ENCODE data around the gene DAZAP1.

DAZAP1 gene

DNA sequence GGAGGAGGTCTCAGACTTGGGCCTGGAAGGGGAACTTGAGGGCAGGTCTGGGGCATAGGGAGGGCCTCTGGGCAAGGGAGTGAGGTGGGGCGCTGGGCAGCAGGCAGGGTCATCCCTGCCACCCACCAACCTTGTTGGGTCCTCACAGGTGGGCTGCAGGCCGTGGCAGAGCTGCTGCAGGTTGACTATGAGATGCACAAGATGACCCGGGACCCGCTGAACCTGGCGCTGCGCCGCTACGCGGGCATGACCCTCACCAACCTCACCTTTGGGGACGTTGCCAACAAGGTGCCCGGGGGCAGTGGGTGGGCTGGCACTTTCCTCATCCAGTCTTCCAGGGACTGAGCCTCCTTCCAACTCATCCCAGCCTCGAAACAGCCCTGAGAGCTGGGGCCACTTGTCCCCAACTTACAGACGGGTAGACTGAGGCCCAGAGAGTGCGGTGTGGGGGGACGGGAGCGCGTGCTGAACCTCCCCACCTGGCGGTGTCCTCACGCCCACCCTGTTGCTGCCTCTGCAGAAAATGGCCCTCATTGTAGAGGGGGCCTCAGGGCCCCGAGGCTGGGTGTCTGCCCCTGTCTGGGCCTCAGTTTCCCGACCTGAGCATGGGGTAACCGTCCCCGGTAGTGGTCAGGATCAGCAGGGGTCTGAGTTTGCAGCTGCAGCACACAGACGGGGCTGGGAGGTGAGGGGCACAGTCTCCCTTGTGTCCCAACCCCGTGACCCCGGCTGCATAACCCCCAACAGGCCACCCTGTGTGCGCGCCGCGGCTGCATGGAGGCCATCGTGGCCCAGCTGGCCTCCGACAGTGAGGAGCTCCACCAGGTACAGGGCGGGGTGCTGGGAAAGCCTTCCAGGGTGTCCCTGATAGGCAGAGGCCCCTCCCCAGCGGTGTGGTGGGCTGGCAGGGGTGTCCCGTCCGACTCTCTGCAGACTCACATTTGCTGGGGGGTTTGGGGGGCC is 52.9 kb downstream of the DAZAP1 start:
- no peak for DNase-seq

DNA sequence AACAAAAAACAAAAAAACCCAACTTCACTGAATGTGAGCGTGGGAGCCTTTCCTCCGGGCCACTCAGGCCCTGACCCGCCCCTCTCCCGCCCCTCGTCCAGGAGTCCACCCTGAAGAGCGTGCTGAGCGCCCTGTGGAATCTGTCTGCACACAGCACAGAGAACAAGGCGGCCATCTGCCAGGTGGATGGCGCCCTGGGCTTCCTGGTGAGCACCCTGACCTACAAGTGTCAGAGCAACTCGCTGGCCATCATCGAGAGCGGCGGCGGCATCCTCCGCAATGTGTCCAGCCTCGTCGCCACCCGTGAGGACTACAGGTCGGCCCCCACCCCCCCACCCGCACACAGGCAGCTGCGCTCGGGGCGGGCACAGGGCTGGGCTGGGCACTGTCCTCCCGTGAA is 54.5 kb downstream of the DAZAP1 start:
- no peak for DNase-seq

DNA sequence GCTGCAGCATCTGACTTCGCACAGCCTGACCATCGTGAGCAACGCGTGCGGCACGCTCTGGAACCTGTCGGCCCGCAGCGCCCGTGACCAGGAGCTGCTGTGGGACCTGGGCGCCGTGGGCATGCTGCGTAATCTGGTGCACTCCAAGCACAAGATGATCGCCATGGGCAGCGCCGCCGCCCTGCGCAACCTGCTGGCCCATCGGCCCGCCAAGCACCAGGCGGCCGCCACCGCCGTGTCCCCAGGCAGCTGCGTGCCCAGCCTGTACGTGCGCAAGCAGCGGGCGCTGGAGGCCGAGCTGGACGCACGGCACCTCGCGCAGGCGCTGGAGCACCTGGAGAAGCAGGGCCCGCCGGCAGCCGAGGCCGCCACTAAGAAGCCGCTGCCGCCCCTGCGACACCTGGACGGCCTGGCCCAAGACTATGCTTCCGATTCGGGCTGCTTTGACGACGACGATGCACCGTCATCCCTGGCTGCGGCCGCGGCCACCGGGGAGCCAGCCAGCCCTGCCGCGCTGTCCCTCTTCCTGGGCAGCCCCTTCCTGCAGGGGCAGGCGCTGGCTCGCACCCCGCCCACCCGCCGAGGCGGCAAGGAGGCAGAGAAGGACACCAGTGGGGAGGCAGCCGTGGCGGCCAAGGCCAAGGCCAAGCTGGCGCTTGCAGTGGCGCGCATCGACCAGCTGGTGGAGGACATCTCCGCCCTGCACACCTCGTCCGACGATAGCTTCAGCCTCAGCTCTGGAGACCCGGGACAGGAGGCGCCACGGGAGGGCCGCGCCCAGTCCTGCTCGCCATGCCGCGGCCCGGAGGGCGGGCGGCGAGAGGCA is 58.0 kb downstream of the DAZAP1 start:
- DNase-seq, result no peak

DNA sequence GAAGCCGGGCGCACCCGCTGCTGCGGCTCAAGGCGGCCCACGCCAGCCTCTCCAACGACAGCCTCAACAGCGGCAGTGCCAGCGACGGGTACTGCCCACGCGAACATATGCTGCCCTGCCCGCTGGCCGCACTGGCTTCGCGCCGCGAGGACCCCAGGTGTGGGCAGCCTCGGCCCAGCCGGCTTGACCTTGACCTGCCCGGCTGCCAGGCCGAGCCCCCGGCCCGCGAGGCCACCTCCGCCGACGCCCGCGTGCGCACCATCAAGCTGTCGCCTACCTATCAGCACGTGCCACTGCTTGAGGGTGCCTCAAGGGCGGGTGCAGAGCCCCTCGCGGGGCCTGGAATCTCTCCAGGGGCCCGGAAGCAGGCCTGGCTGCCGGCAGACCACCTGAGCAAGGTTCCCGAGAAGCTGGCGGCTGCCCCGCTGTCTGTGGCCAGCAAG is 58.7 kb downstream of the DAZAP1 start:
- no peak for DNase-seq

DNA sequence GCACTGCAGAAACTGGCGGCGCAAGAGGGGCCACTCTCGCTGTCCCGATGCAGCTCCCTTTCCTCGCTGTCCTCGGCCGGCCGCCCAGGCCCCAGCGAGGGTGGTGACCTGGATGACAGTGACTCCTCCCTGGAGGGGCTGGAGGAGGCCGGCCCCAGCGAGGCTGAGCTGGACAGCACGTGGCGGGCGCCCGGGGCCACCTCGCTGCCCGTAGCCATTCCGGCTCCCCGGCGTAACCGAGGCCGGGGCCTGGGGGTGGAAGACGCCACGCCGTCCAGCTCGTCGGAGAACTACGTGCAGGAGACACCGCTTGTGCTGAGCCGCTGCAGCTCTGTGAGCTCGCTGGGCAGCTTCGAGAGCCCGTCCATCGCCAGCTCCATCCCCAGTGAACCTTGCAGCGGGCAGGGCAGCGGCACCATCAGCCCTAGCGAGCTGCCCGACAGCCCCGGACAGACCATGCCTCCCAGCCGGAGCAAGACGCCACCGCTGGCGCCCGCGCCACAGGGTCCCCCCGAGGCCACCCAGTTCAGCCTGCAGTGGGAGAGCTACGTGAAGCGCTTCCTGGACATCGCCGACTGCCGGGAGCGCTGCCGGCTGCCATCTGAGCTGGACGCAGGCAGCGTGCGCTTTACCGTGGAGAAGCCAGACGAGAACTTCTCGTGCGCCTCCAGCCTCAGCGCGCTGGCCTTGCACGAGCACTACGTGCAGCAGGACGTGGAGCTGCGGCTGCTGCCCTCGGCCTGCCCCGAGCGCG is 59.3 kb downstream of the DAZAP1 start:
- no peak for DNase-seq

DNA sequence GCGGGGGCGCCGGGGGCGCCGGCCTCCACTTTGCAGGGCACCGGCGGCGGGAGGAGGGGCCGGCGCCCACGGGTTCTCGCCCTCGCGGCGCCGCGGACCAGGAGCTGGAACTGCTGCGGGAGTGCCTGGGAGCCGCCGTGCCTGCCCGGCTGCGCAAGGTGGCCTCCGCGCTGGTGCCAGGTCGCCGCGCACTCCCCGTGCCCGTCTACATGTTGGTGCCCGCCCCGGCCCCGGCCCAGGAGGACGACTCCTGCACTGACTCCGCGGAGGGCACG is 59.8 kb downstream of the DAZAP1 start:
- no peak for DNase-seq

DNA sequence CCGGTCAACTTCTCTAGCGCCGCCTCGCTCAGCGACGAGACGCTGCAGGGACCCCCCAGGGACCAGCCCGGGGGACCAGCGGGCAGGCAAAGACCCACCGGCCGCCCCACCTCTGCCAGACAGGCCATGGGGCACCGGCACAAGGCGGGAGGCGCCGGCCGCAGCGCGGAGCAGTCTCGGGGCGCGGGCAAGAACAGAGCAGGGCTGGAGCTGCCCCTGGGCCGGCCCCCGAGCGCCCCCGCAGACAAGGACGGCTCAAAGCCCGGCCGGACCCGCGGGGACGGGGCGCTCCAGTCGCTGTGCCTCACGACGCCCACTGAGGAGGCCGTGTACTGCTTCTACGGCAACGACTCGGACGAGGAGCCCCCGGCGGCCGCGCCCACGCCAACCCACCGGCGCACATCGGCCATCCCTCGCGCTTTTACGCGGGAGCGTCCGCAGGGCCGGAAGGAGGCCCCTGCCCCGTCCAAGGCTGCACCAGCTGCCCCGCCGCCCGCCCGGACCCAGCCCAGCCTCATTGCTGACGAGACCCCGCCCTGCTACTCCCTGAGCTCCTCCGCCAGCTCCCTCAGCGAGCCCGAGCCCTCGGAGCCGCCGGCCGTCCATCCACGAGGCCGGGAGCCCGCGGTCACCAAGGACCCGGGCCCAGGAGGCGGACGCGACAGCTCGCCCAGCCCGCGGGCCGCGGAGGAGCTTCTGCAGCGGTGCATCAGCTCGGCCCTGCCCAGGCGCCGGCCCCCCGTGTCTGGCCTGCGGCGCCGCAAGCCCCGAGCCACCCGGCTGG is 60.3 kb downstream of the DAZAP1 start:
- DNase-seq, result no peak

DNA sequence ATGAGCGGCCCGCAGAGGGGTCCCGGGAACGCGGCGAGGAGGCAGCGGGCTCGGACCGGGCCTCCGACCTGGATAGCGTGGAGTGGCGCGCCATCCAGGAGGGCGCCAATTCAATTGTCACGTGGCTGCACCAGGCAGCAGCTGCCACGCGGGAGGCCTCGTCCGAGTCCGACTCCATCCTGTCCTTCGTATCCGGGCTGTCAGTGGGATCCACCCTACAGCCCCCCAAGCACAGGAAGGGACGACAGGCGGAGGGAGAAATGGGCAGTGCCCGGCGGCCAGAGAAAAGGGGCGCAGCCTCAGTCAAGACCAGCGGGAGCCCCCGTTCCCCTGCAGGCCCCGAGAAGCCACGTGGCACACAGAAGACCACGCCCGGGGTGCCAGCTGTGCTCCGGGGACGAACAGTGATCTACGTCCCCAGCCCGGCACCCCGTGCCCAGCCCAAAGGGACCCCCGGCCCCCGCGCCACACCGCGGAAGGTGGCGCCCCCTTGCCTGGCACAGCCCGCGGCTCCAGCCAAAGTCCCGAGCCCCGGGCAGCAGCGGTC is 61.0 kb downstream of the DAZAP1 start:
- no peak for DNase-seq

DNA sequence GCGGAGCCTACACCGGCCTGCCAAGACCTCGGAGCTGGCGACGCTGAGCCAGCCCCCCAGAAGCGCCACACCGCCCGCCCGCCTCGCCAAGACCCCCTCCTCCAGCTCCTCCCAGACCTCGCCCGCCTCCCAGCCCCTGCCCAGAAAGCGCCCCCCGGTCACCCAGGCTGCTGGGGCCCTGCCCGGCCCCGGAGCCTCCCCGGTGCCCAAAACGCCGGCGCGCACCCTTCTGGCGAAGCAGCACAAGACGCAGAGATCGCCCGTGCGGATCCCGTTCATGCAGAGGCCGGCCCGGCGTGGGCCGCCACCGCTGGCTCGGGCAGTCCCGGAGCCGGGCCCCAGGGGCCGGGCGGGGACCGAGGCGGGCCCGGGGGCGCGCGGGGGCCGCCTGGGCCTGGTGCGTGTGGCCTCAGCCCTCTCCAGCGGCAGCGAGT is 61.5 kb downstream of the DAZAP1 start:
- no peak for DNase-seq

DNA sequence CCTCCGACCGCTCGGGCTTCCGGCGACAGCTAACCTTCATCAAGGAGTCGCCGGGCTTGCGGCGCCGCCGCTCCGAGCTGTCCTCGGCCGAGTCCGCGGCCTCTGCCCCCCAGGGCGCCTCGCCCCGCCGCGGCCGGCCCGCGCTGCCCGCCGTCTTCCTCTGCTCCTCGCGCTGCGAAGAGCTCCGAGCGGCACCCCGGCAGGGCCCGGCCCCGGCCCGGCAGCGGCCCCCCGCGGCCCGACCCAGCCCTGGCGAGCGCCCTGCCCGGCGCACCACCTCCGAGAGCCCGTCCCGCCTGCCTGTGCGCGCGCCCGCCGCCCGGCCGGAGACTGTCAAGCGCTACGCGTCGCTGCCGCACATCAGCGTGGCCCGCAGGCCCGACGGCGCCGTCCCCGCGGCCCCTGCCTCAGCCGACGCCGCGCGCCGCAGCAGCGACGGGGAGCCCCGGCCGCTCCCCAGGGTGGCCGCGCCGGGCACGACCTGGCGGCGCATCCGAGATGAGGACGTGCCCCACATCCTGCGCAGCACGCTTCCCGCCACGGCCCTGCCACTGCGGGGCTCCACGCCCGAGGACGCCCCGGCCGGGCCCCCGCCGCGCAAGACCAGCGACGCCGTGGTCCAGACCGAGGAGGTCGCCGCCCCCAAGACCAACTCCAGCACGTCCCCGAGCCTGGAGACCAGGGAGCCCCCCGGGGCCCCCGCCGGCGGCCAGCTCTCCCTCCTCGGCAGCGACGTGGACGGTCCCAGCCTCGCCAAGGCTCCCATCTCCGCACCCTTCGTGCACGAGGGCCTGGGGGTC is 62.1 kb downstream of the DAZAP1 start:
- no peak for DNase-seq

DNA sequence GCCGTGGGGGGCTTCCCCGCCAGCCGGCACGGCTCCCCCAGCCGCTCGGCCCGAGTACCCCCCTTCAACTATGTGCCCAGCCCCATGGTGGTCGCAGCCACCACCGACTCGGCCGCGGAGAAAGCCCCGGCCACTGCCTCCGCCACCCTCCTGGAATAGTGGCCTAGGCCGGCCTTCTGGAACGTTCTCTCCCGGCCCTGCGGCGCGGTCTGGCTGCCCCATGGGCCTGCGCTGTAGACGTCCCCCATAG is 62.6 kb downstream of the DAZAP1 start:
- no peak for DNase-seq

DNA sequence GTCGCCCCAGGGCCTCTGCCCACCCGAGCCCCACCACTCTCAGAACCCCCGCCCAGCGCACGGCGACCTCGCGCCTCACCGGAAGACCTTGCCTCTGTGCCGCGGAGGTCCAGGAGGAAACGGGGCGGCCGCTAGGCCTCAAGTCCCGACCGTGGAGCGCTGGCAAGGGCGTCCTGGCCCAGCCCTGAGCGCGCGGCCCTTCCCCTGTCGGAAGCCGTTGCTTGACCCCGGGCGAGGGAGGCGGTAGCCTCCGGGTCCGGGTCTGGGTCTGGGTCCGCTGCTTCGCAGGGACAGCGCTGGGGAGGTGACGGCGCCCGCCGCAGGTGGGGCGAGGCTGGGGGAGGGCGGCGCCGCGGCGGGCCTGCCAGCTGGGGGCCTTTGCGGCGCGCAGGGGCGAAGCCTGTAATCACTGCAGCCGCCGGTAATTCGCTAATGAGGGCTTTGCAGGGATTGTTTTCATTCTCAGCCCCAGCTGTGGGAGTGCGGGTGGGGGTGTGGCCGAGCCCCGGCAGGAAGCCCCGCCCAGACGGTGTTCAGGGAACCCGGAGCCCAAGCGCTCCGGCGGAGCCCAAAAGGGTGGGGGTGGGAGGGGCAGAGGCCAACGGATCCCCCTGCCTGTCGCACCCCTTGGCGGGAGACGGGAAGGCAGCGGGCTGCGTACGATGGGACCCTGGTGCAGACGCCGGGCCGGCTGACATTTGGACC is 63.1 kb downstream of the DAZAP1 start:
- DNase-seq, result no peak

DNA sequence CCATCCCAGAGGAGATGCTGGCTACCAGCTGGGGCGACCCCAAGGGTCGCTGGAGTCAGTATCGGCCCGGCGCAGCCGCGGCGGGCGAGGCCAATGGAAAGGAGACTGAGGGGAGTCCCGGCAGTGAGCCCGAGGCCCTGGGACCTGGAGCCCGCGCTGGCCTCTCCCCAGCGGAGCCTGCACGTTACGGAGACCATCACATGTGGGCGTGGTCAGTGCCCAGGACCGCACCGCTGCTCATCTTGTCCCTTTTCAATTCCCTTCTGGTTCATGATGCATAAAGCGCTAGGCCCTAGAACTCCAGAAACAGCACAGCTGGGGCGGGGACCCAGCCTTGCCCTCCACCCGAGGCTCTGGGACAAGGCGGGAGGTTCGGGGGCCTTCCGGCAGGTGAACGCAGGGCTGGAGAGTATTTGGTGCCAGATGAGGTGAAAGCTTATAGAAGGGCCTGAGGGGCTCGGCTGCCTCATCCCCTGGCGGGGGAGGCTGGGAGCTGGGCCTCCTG is 63.7 kb downstream of the DAZAP1 start:
- no peak for DNase-seq

DNA sequence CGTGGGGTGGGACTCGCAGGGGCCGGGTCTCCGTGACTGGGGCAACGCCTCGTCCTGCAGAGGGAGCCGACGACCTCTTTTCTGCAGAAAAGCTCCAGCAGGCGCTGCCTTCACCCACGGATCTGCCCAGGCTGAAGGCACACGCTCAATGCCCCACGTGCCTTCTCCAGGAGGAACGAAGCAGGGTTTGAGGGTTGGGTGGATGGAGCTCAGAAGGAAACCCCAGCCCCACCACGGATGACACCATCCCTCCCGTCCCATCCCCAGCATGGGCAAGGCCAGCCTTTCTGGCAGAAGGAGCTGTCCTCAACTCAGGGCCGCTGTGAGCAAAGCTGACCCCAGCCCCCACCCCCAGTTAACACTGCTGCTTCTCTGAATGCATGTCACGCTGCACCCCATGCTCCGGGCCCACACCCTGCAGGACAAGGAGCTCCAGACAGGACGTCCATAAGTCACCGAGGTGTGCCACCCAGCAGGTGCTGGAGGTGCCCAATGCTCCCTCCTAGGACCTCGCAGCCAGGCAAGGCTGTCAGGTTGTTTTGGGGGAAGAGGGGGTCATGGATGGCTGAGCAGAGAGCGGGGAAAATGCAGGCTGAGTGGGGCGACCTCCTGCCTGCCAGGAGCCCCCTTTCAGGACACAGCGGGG is 64.3 kb downstream of the DAZAP1 start:
- no peak for DNase-seq

DNA sequence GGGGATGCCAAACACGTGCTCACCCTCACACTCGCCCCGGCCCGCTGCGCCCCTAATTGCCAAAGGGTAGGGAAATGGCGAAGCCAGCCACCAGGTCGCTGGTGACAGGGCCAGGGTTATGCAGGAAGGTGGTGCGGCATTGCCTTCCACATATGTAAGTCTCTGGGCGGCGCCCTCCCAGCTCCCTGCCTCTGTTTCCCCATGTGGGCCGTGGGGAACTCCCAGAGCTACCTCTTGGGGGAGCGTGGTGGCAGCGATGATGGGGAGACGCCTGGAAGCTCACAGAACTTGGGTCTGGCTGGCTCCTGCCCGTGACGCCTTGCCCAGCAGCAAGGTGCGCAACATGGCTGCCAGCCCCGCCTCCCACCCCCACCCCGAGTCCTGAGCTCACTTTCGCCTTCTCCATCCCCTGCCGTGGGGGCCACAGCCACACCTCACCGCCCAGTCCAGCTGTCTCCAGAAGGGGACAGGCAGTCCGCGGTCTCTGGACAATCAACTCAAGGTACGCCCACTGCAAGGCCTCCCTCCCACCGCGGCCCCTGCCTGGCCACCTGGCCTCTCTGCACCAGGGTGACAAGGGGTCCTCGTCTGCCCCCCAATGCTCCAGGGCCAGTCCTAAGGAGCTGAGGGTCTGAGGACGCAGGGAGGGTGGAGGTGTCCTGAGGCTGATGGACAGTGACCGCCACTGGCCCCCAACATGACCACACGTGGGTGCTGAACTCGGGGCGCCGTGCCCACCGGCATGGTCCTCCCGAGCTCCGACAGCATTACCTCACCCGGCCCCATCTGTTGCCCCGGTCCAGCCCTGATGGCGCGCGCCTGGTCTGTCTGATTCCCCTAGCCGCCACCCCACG is 65.1 kb downstream of the DAZAP1 start:
- no peak for DNase-seq

DNA sequence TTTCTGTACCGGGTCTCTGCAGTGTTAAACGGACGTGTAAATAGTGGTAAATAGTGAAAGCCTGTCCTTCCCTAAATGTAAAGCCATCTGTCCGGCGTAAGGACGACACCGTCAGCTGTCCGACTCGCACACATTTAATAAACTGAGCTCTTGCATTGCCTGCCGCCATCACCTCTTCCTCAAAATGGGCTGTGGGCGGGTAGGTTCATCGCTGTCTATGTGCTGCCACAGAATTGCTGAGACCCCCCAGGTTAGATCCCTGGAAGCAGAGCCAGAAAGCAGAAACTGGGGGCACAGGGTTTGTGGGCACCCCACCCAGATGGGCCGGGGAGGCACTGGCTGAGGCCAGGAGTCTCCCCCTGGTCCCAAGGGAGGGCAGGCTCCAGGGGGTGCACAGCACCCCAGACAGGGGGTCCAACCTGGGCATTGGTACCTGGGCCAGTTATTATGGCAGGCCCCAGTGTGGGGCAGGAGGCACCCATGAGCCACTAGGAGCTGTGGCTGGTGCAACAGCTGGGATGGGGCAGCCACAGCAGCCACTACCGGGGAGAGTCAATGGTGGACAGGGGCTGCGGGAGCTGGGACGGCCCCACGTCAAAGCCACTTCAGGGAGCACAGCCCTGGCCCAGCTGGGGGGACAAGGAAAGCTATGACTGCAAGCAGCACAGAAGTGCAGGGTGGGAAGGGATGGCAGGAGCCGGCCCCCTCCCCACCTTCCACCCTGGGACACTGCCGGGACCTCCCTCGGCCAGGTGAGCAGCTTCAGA is 65.9 kb downstream of the DAZAP1 start:
- no peak for DNase-seq

DNA sequence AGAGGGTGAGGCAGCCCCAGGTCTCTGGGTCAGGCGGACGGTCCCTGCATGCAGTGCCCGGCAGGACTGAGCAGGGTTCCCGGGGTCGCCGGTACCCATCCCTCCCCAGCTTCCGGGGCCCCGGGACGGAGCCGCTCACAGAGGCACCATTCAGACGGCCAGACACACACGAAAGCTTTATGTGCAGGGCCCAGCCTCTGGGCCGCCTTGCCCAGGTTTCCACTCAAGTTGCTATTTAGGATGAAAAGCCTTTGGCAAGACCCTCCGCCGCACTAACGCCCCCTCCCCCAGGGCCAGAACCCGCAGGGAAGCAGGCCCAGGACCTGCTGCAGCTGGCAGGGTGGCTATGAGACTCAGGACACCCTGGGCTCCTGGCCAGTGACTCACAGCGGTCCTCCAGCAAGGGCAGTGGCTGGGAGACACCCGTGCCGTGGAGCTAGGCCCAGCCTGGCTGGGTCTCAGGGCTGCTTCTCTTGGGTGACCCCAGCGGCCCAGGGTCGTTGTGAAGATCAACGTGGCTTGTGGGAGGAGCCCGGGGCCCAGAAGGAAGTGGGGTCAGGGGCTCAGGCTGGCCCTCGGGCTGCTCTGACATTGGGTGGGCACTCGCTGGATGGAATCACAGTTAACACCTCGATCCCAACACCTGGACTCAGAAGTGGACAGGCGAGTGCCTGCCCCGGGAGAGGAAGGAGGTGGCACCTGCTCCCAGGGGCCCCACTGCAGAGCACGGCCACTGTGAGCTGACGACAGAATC is 66.8 kb downstream of the DAZAP1 start:
- no peak for DNase-seq
